HG03520 (cell line): ENCODE results near the gene TBC1D24.

Experiments
- ATAC-seq: cut with Tn5 transposase; IDR thresholded peaks from one replicate; pipeline ENCODE4 v1.9.1; 2021; ENCODE audit warnings: mild to moderate bottlenecking, moderate library complexity; ENCODE audit not compliant: unreplicated experiment

The TBC1D24 gene

DNA sequence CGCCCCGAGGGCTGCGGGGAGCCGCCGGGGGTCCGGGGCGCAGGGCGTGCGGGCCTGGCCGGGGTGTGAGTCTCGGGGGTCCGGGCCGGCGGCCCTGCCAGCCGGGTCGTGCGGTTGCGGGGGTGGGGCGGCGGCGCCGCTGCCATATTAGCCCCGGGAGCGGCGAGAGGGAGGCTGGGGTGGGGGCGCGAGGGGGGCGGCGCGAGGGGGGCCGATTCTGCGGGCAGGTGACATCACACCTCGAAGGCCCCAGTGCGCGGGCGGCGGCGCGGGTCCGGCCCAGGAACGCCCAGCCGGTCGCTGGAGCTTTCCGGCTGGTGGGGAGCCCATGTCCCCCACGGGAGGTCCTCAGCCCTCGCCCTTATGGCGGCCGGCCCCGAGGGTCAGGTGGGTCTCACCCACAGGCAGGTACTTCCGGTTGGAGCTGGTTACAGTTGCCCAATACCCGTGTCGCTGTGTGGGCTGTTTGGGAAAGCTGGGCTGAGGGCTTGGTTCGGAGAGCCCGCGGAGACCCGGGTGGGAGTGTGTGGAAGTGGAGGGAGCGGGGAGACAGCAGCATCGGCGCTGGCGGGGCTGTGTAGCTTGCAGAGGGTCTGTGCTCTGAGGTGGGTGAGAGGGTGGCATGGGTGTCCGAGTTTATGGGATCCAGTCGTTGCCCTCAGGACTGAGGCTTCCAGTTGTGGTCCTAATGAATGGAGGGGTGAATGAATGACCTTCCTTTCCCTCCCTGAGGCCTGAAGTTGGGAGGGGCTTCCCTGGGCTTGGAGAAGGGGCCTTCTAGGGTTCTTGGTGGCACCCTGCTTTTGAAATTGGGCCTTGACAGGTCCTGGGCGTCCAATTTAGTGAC is 39.6 kb downstream of the TBC1D24 start:
- no peak for ATAC-seq

DNA sequence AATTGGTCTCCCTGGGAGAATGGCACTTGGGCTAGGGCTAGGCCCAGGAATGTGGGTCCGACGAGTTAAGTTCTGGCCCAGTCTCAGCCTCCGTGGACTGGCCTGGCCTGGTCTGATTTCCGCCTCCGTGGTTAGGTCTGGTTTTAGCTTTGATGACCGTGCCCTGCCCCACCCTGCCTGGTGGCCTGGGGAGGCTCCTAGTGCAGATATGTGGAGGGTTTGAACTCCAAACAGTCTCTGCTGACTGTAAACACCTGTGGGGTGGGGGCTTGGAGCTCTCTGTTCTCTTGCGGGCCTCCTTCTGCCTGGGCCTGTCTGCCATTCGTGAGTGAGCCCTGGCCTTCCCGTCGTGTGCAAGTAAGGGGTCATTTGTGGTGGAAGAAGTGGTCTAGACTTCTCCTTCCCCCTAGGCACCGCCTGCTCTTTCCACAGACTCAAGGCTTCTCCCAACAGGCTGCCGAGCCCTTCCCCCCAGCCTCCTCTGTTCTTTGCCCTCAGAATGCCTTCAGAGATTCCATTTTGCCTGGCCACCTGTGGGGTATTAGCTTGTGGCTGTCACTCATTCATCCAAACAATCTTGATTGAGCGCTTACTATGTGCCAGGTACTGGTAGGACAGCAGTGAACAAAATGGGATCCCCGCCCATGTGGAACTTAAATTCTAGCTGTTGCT is 40.4 kb downstream of the TBC1D24 start:
- no peak for ATAC-seq

GRCh38 chr16:2516391-2517240 is 41.7 kb downstream of the TBC1D24 start:
- no peak for ATAC-seq

- ATAC-seq, result no peak
Observed at GRCh38 chr16:2517954-2518605, 43.2 kb downstream of the TBC1D24 start.

DNA sequence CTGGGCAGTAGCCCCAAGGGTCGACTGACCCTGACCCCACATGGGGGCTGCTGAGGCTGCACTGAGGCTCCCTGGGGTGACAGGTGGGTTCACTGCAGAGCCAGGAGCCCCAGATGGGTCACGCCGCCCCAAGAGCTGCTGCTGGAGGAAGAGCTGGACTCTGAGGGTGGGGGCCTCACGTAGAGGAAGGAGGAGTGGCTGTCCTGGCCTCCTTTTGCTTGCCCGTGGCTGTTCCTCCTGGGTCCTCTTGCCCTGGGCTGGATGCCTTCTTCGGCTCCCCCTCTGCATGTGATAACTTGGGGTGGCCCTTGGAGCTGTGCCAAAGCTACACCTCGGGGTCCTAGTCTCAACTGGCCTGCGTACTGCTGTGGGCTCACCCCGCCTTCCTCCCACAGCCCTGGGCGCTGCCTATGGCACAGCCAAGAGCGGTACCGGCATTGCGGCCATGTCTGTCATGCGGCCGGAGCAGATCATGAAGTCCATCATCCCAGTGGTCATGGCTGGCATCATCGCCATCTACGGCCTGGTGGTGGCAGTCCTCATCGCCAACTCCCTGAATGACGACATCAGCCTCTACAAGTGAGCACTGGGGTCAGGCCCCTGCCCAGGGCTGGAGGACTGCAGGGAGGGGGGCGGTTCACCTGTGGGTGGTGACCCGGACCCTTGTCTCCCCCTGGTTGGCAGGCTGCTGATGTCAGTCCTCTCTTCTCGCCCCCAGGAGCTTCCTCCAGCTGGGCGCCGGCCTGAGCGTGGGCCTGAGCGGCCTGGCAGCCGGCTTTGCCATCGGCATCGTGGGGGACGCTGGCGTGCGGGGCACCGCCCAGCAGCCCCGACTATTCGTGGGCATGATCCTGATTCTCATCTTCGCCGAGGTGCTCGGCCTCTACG is 44.1 kb downstream of the TBC1D24 start:
- ATAC-seq, result no peak

DNA sequence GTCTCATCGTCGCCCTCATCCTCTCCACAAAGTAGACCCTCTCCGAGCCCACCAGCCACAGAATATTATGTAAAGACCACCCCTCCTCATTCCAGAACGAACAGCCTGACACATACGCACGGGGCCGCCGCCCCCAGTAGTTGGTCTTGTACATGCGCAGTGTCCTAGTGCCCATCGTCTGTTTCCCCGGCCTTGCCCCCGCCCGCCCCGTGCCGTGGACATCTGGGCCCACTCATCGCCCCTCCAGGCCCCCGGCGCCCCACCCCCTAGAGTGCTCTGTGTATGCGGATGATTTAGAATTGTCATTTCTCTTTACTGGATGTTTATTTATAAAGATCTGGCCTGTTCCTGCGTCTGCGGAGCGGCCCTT is 44.8 kb downstream of the TBC1D24 start:
- ATAC-seq, result no peak

GRCh38 chr16:2520097-2520783 is 45.3 kb downstream of the TBC1D24 start, which contains the start of gene AMDHD2:
Gene AMDHD2 (plus strand): TSS chr16:2520371. CDS start chr16:2520459, 88 bp downstream.
- ATAC-seq, result peak; percentile 33

DNA sequence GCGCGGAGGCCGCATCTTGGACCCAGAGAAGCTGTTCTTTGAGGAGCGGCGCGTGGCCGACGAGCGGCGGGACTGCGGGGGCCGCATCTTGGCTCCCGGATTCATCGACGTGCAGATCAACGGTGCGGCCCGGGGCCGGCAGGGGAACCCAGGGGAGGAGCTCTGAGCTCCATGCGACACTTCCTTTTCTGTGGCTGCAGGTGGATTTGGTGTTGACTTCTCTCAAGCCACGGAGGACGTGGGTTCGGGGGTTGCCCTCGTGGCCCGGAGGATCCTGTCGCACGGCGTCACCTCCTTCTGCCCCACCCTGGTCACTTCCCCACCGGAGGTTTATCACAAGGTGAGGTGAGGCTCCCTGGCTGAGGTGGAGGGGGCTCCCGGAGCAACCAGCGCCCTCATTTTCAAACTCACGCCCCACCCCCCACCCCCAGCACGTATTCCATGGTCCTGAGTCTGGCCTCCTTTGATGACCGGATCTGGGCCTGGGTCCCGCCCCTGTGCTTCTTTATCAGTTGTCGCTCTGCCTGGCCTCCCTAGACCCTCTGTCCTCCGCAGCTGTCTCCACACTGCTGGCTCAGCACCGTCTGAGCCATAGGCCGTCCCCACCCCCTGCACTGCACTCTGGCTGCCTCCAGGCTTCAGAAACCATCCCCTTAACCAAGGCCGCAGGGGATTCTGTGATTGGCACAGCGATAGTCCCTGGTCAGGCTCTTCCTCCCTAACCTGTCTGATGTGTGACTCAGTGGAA is 46.0 kb downstream of the TBC1D24 start:
- ATAC-seq, result no peak

- ATAC-seq, result no peak
Observed at GRCh38 chr16:2523801-2524231, 48.9 kb downstream of the TBC1D24 start.

DNA sequence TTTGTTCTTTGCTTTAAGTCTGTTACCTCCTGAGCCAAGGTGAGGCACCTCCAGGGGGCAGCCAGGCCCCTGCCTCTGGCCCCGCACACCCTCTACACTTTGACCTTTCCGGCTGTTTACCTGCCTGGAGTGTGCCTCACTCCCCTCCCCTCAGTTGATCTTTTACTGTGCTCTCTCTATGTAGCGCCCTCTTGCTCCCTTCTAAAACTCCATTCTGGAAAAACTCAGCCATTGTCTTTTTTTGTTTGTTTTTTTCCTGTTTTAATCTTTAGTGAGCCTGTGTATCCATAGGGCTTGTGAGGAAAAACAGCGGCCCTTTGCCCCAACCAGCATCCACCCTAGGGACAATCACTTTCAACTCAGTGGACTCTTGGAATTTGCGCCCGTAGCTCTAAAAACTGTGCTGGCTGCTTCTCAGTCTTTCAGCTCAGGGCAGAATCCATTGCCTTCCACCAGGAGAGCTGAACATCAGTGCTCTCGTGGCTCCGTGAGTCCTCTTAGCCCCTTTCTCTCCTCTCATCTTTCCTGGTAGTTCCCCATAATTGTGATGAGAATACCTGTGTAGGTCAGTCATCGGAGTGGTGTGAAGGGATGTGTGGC is 49.5 kb downstream of the TBC1D24 start:
- no peak for ATAC-seq

- ATAC-seq, result no peak
Observed at GRCh38 chr16:2526135-2526534, 51.2 kb downstream of the TBC1D24 start.

DNA sequence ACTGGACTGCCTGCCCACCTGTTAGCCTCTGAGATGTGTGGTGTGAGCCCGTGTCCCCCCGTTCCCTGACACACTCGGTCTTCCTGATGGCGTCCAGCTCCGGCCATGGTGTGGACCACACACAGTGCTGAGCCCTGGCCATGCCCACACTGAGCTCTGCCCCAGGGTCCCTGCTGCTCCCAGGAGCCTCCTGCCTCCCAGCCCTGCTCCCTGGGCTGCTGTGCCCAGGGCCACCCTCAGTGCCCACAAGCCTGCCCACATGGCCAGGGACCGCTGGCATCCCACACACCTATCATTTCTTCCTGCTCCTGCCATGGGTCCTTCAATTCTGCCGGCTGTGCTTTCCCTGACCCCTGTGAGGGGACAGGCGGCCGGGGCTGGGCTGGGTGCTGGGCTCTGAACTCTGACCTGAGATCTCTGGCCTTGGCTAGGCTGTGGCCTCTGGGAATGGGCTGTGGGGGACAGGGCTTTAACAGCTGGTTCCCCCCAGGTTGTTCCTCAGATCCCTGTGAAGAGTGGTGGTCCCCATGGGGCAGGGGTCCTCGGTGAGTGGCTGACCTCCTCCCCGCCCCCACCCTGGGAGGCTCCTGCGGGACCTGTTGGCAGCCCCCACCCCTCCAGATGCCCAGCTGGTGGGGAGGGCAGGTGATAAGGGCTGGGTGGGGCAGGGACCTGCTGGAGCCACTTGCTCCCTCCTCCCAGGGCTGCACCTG is 52.3 kb downstream of the TBC1D24 start:
- no peak for ATAC-seq

GRCh38 chr16:2527784-2528100 is 52.8 kb downstream of the TBC1D24 start:
- no peak for ATAC-seq

DNA sequence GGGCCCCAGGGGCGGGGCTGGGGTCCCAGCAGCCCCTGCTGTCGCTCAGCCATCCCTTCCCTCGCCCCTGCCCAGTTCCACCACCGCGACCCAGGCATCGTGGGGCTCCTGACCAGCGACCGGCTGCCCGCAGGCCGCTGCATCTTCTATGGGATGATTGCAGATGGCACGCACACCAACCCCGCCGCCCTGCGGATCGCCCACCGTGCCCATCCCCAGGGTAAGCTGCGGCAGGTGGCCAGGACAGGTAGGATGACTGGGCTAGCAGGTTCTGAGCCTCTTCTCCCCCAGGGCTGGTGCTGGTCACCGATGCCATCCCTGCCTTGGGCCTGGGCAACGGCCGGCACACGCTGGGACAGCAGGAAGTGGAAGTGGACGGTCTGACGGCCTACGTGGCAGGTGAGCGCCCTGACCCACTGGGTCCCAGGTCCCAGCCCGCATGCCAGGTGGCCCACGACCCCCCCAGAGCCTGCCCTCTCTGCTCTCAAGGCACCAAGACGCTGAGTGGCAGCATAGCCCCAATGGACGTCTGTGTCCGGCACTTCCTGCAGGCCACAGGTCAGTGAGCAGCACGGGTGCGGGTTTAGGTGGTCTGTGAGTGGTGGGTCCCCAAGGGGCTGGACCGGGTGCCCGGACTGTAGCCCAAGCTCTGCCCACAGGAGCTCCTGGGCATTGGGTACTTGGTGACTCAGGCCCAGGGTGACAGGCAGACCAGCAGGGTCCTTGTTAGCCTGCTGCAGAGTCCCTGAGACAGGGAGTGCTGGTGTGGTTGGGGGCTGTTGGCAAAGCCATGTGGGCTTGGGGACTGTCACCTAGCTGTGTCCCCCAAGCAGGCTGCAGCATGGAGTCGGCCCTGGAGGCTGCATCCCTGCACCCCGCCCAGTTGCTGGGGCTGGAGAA is 53.5 kb downstream of the TBC1D24 start:
- ATAC-seq, result no peak

GRCh38 chr16:2529061-2529931 is 54.4 kb downstream of the TBC1D24 start:
- ATAC-seq, result no peak
